WERI-Rb-1 (cell line): Measurements from ENCODE around the gene CIAO2B.
"Not testable (repeated sequence)": the region's sequence is repeated elsewhere in the genome, so short reads cannot be mapped to it uniquely, and the experiment has no call there.

Source experiments
- DNase-seq: peaks from one replicate; pipeline ENCODE4 v3.0.0-alpha.2; 2020
- H3K27ac ChIP-seq: fragments of 250-450 bp; sonication (Bioruptor Pico); 2 replicates; pipeline ENCODE4 v1.5.1; 2020; ENCODE audit warnings: mild to moderate bottlenecking, moderate library complexity
- H3K27me3 ChIP-seq: fragments of 250-450 bp; sonication (Bioruptor Pico); 2 replicates; pipeline ENCODE4 v1.5.1; 2021; ENCODE audit warnings: mild to moderate bottlenecking, low read depth, moderate library complexity; ENCODE audit not compliant: insufficient read depth, severe bottlenecking
- H3K36me3 ChIP-seq: fragments of 250-450 bp; sonication (Bioruptor Pico); 2 replicates; pipeline ENCODE4 v1.5.1; 2020; ENCODE audit warnings: mild to moderate bottlenecking, moderate library complexity
- H3K4me3 ChIP-seq: 2 replicates; pipeline ENCODE4 v1.5.1; 2011; ENCODE audit warnings: low read depth, mild to moderate bottlenecking, control low read depth, low read length
- H3K9me3 ChIP-seq: fragments of 250-450 bp; sonication (Bioruptor Pico); 2 replicates; pipeline ENCODE4 v1.5.1; 2021; ENCODE audit warnings: mild to moderate bottlenecking, moderate library complexity; ENCODE audit not compliant: severe bottlenecking
- TF ChIP-seq, protein P1 (sequence below): IDR thresholded peaks from 2 replicates; pipeline ENCODE4 v1.5.1; 2011; ENCODE audit warnings: low read depth, mild to moderate bottlenecking, control low read depth, inconsistent platforms, low read length

Gene CIAO2B

DNA sequence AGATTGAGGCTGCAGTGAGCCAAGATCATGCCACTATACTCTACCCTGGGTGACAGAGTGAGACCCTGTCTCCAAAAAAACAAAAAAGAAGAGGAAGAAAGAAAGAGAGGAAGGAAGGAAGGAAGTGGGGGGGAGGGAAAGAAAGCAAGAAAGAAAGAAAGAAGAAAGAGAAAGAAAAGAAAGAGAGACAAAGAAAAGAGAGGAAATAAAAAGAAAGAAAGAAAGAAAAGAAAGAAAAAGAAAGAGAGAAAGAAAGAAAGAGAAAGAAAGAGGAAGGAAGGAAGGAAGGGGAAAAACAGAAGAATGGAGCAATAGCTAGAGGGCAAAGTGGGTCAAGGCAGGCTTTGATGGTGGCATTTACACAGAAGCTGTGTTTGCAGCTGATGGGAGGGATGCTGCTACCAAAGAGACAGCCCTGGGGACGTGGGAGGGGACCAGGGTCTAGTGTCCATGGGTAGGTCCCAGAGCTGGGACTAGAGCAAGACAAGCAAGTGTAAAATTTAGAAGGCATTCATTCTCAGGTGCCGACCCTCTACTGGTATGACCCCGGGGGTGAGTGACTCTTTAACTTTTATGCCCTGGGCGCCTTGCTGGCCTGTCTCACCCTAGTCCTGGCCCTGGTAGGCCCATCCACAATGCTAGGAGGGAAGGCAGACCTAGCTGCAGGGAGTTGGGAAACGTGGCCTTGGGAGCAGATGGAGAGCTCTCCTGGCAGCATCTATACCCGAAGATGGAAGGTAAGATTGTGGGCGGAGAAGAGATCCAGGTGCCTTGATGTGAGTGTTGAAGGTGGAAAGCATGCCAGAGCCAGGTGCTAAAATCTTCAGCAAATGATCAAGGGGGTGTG is 24.9 kb upstream of the CIAO2B start:
- Histone ChIP-seq H3K27ac (no peak overlapping the region), H3K36me3 (no peaks in the 10 kb centered on the region), H3K9me3 (no peaks in the 10 kb centered on the region), H3K27me3 (no peaks in the 10 kb centered on the region), H3K4me3 (no peak overlapping the region)
- TF ChIP-seq, protein P1, sequence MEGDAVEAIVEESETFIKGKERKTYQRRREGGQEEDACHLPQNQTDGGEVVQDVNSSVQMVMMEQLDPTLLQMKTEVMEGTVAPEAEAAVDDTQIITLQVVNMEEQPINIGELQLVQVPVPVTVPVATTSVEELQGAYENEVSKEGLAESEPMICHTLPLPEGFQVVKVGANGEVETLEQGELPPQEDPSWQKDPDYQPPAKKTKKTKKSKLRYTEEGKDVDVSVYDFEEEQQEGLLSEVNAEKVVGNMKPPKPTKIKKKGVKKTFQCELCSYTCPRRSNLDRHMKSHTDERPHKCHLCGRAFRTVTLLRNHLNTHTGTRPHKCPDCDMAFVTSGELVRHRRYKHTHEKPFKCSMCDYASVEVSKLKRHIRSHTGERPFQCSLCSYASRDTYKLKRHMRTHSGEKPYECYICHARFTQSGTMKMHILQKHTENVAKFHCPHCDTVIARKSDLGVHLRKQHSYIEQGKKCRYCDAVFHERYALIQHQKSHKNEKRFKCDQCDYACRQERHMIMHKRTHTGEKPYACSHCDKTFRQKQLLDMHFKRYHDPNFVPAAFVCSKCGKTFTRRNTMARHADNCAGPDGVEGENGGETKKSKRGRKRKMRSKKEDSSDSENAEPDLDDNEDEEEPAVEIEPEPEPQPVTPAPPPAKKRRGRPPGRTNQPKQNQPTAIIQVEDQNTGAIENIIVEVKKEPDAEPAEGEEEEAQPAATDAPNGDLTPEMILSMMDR: no peak
- no peak for DNase-seq

DNA sequence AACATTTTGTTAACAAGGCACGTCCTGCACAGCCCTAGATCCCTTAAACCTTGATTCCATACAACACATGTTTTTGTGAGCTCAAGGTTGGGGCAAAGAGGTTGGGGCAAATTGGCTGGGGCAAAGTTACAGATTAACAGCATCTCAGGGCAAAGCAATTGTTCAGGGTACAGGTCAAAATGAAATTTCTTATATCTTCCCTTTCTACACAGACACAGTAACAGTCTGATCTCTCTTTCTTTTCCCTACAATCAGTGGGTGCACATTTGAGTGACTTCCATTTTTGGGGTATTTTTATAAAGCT is 21.9 kb upstream of the CIAO2B start:
- H3K9me3 ChIP-seq: not testable (repeated sequence)

DNA sequence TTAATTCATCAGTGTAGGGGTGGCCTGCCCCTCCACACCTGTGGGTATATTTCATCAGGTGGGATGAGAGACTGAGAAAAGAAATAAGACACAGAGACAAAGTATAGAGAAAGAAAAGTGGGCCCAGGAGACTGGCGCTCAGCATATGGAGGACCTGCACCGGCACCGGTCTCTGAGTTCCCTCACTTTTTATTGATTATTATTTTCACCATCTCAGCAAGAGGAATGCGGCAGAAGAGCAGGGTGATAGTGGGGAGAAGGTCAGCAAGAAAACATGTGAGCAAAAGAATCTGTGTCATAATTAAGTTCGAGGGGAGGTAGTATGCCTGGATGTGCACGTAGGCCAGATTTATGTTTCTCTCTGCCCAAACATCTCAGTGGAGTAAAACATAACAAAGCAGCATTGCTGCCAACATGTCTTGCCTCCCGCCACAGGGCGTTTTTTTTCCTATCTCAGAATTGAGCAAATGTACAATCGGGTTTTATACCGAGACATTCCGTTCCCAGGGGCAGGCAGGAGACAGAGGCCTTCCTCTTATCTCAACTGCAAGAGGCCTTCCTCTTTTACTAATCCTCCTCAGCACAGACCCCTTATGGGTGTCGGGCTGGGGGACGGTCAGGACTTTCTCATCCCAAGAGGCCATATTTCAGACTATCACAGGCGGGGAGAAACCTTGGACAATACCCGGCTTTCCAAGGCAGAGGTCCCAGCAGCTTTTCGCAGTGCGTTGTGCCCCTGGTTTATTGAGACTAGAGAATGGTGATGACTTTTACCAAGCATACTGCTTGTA is 21.4 kb upstream of the CIAO2B start:
- not testable (repeated sequence) for H3K27me3 ChIP-seq, H3K9me3 ChIP-seq, H3K36me3 ChIP-seq, DNase-seq, H3K4me3 ChIP-seq, H3K27ac ChIP-seq

More for the DNA sequence above, 21.9 kb upstream of the CIAO2B start:
- H3K27ac ChIP-seq, H3K27me3 ChIP-seq, H3K36me3 ChIP-seq, H3K4me3 ChIP-seq, DNase-seq: not testable (repeated sequence)

DNA sequence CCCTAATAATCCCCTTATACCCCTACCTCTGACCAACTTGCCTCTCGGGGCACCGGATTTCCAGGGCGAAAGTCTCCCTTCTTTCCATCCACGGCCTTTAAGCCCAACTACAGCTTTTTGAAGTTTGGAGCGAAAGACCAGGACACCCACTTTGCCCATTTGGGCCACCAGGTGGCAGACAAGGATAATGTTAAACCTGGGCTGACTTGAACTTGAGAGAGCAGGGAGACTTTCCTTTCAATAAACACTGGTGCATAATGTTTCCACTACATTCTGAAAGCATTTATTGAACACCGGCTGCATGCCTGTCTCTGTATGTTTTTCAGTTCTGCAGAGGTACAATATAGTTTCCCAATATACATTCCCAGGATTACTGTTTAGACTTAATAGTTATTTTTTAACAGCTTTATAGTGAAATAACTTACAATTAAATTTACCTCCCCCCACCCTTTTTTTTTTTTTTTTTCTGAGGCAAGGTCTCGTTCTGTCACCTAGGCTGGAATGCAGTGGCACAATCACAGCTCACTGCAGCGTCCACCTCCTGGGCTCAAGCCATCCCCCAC is 20.0 kb upstream of the CIAO2B start:
- Histone ChIP-seq H3K4me3 (no peak overlapping the region), H3K36me3 (no peaks in the 10 kb centered on the region)

DNA sequence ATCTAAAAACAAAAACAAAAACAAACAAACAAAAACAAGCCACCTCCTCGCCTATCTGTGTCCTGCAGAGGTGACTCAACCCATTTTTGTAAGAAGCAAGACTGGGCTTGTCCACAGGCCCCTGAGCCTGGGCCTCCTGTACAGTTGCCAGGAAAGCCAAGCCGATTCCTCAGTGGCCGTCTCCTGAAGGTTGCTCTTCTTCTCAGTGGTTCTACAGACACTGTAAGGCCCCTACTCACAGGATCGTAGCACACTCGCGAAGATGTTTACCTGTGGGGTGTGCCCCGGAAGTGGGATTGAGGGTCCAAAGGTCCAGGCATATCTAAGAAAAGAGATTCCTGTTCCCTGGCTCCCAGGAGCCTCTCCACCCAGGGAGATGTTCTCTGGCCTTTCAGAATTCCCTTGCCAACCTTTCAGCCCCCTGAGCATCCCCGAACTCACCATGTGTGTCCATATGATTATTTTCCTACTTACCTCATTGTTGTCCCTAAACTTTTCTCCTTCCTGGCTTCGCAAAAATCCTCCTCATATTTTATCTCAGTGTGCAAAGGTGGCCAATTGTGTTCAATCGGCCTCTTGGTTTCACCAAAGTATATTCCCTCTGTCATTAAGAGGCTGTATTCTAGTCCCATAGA is 19.4 kb upstream of the CIAO2B start:
- Histone ChIP-seq H3K27me3 (no peaks in the 10 kb centered on the region), H3K9me3 (peaks cover 7% of the 10 kb centered on the region), H3K27ac (peak overlapping the region; percentile 74), H3K36me3 (no peaks in the 10 kb centered on the region), H3K4me3 (no peak overlapping the region)
- DNase-seq: no peak
- TF ChIP-seq, protein P1: no peak

More for the DNA sequence above, 20.0 kb upstream of the CIAO2B start:
- Histone ChIP-seq H3K27me3 (no peaks in the 10 kb centered on the region), H3K9me3 (peaks cover 7% of the 10 kb centered on the region), H3K27ac (peak overlapping the region; percentile 74)
- peak; percentile 81 for DNase-seq
- TF ChIP-seq, protein P1: peak; percentile 72

DNA sequence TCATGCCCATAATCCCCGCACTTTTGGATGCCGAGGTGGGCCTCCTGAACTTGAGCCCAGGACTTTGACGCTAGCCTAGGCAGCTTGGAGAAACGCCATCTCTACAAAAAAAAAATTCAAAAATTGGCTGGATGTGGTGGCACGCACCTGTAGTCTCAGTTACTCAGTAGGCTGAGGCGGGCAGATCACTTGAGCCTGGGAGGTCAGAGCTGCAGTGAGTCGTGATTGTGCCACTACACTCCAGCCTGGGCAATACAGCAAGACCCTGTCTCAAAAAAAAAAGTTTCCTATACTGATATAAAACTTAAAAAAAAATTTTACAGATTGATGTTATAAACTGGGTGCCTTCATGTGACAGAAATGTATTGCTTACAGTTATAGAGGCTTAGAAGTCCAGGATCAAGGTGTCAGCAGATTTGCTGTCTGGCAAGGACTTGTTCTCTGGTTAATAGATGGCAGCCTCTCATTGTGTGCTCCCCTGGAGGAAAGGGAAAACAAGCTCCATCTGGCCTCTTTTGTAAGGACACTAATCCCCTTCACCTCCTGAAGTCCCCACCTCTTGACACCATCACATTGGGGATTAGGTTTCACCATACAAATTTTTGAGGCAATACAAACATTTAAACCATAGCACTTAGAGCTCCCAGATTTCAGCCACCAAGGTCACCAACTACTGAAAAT is 18.4 kb upstream of the CIAO2B start:
- H3K4me3 ChIP-seq: no peak overlapping the region
- DNase-seq: peak; percentile 76
- peak overlapping the region; percentile 74 for H3K27ac ChIP-seq
- no peaks in the 10 kb centered on the region for H3K36me3 ChIP-seq
- TF ChIP-seq, protein P1: no peak
- no peaks in the 10 kb centered on the region for H3K27me3 ChIP-seq
- H3K9me3 ChIP-seq: peaks cover 7% of the 10 kb centered on the region
